Stimulated activated CD4-positive, alpha-beta T cell treated with anti-CD3 and anti-CD28 coated beads, Interleukin-2, amount 100 ng/mL, for 4 hours (primary cell): ENCODE measurements around the gene PPIE.
"Not testable (repeated sequence)": the region's sequence is repeated elsewhere in the genome, so short reads cannot be mapped to it uniquely, and the experiment has no call there.

Experiments used
- DNase-seq: peaks from one replicate; pipeline ENCODE4 v3.0.0-alpha.2; 2020; ENCODE audit warnings: low read depth

PPIE gene

GRCh38 chr1:39777896-39778295 lies 39.2 kb downstream of the PPIE start:
- DNase-seq: not testable (repeated sequence)

GRCh38 chr1:39778463-39779099 lies 39.9 kb downstream of the PPIE start:
- DNase-seq: not testable (repeated sequence)

GRCh38 chr1:39779137-39779536 lies 40.5 kb downstream of the PPIE start:
- no peak for DNase-seq

DNA sequence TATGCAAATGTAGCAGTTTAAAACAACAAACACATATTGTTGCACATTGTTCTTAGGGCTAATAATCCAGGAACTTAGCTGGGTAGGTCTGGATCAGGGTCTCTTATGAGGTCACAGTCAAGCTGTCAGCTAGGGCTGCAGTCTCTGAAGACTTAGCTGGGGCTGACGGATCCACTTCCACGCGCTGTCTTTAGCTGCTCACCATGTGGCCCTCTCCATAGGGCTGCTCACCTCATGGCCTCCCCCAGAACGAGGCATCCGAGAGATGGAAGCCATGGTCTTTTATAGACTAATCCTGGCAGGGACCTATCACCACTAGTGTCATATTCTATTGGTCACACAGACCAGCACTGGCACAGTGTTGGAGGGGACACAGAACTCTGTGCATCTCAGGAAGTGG lies 41.1 kb downstream of the PPIE start:
- DNase-seq: no peak

DNA sequence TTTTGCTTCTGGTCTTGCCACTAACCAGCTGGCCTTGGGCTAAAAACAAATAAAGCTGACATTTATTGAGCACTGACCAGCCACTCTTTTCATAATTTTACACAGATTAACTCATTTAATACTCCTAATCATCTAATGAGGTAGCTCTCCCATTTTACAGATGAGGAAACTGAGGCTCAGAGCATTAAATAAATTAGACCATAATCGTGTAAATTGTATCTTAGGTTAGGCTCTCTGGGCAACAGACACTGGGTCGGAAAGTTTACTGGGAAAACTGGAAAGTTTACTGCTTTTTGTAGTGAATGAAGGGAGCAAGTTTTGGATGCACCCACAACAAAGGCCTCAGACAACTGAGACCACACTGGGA lies 42.6 kb downstream of the PPIE start:
- no peak for DNase-seq

DNA sequence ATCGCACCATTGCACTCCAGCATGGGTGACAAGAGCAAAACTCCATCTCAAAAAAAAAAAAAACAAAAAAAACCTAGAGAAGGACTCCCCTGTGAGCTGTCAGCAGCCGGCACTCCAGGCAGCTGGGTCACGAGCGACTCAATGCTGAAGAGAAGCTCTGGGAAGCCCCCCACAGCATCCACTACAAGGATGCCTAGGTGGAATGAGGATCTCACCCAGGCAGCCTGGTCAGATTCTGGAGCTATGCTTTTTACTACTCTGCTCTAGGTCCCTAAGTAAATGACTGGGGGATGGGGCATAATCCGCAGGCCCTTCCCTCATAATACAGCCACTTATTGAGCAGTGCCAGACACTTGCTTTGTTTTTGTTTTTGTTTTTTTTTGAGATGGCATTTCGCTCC lies 43.4 kb downstream of the PPIE start:
- DNase-seq: no peak

DNA sequence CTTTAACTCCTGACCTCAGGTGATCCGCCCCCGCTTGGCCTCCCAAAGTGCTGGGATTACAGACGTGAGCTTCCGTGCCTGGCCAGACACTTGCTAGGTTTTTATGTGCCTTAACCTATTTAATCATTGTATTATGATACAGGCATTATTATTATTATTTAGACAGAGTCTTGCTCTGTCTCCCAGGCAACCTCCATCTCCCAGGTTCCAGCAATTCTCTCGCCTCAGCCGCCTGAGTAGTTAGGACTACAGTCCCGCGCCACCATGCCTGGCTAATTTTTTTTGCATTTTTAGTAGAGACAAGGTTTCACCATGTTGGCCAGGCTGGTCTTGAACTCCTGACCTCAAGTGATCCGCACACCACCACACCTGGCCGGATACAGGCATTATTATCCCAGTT lies 44.0 kb downstream of the PPIE start:
- DNase-seq: not testable (repeated sequence)

DNA sequence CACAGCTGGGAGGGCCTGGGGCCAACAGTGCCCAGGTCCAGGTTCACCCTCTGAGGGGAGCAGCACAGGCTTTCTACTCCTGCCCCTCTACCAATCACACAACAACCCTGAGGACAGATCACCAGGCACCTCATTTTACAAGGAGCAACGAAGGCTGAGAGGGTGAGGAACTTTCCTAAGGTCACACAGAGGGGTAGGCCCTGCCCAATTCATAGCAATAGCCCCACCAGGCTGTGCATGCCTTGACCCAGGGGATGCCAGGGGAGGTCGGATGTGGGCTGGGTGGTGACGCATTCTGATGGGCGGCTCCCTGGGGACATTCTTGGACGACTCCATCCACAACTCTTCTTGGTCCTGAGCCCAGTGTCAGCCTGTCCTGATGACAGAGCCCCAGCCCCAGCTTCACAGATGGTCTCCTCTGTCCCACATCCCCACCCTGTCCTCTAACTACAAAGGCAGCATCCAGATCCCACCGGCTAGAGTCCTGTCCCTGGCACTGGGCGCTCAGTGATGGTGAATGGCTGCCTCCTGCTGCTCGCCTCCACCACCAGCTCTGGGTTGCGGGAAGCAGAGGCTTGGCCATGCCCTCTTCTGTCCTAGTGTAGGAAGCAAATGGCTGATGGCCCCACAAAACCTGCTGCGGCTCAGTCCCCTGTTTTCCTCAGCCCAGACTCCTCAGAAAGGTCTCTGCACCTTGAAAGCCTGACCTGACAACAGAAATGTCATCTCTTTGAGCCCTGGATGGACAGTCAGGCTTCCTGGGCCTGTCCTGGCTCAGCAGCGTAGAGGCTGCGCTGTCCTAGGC lies 47.8 kb downstream of the PPIE start:
- not testable (repeated sequence) for DNase-seq

GRCh38 chr1:39787108-39787375 lies 48.4 kb downstream of the PPIE start:
- DNase-seq: not testable (repeated sequence)

- DNase-seq: no peak
These were observed 48.8 kb downstream of the PPIE start for GRCh38 chr1:39787468-39787867.

DNA sequence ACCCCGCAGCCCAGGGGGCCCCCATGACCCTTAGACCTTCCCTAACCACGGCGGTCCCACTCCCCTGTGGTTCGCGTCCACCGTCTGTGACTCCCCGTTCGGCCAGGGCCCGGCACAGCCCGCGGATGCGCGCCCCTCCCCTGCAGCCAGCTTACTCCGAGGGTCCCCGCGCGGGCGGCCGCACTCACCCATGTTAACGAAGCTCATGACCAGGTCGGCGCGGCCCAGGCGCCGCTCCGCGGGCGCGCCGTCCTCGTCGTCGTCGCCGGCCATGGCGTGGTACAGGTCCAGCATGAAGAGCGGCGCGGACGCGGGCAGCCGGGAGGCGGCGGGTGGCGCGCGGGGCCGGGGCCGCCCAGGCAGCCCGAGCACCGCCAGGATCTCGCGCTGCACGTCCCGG lies 49.3 kb downstream of the PPIE start:
- DNase-seq: not testable (repeated sequence)

GRCh38 chr1:39788426-39788757 lies 49.7 kb downstream of the PPIE start:
- no peak for DNase-seq

DNA sequence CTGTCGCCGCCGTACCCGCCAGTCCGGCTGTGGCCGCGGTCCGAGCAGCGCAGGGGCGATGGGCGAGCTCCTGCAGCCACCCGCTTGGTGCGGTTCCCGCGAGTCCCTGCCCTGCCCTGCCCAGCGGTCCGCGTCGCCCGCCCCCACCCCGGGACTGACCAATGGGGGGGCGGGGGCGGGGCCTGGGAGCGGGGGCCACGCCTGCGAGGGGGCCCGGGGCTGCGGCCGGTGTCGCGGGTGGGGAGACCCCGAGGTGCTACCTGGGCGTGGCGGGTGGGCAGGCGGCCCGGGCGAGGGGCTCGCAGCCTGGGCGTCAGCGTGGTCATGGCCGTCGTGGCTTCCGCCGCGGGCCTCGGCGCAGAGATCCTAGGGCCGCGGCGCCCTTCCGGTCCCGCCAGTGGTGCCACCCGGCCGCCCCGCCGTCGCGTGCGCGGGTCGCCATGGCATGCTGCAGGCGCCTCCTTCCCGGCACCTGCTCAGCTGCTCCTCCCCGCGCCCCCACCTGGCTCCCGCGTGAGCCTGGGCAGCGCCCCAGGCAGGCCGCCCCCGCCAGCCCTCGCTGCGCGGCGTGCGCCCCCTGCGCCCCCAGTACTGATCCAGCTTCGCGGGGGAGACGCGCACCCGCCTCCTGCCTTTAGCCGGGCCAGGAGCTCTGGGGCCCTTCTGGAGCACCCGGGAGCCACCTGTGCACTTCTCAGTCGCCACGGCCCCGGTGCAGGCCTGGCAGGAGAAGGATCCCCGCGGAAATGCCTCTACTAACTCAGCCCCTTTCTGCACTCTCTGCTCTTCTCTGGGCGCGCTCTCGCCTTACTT lies 50.3 kb downstream of the PPIE start, which contains the start of gene BMP8B:
BMP8B (minus strand) TSS at position 108 of the 813 bp plus-strand sequence. CDS start 380 bp downstream, outside the sequence.
- DNase-seq: peak; percentile 16

- no peak for DNase-seq
These were observed 51.0 kb downstream of the PPIE start for GRCh38 chr1:39789571-39790110.

GRCh38 chr1:39791838-39792237 lies 53.2 kb downstream of the PPIE start:
- DNase-seq: no peak

DNA sequence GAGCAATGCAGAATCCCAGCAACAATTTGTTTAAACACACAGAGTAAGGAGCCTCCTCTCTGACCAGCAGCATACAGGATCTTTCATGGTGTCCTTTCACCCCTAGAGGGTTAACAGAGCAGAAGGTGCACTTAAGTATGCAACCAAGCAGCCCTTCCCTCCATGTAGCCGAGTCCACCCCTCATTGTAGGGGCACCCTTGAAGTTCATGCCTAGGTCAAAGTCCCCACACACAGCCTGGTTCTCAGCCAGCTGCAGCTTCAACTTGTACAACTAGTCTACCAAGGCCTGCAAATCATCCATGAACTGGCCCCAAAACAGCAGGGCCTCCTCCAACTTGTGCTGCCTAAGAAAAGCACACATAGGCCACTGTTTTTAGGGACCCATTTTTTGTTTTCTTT lies 57.0 kb downstream of the PPIE start:
- no peak for DNase-seq

GRCh38 chr1:39798859-39799769 lies 60.4 kb downstream of the PPIE start:
- peak; percentile 86 for DNase-seq

GRCh38 chr1:39799770-39800470 lies 61.2 kb downstream of the PPIE start:
- peak; percentile 53 for DNase-seq

DNA sequence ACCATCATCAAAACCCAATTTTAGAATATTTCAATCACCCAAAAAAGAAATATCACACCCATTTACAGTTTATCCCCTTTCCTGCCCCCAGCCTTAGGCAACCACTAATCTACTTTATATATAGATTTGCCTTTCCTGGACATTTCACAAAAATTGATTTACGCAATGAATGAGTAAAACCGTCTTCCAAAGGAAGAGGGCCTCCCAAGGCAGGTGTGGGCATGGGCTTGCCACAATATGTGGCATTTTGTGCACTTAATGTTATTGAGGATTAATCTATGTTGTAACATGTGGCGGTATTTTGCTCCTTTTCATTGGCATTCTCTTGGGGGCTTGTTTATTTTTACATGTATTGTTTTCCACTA lies 61.8 kb downstream of the PPIE start:
- DNase-seq: no peak

GRCh38 chr1:39802496-39803260 lies 64.0 kb downstream of the PPIE start:
- DNase-seq: no peak
